H9 (cell line): Measurements from ENCODE around the gene TMEM156. TPM values are rescaled to one million over a fixed set of nuclear protein-coding genes. Genes with fewer than 3 reads are reported as not detected.

ENCODE experiments used
- DNase-seq: peaks from one replicate; pipeline ENCODE4 v3.0.0-alpha.2; 2017
- H2AFZ ChIP-seq: one replicate; pipeline ENCODE4 v1.6.1; 2013; ENCODE audit warnings: mild to moderate bottlenecking, low read length, control low read depth, moderate library complexity
- H2AK5ac ChIP-seq: 2 replicates; pipeline ENCODE4 v1.6.1; 2013; ENCODE audit warnings: low read length, control low read depth, mixed read lengths; ENCODE audit not compliant: insufficient read length
- H2BK120ac ChIP-seq: one replicate; pipeline ENCODE4 v1.6.1; 2013; ENCODE audit warnings: low read depth, mild to moderate bottlenecking, low read length, control low read depth, inconsistent platforms; ENCODE audit not compliant: poor library complexity, severe bottlenecking
- H2BK12ac ChIP-seq: 2 replicates; pipeline ENCODE4 v1.6.1; 2013; ENCODE audit warnings: low read length, control low read depth, mixed read lengths, low read depth; ENCODE audit not compliant: insufficient read length
- H2BK15ac ChIP-seq: 2 replicates; pipeline ENCODE4 v1.6.1; 2013; ENCODE audit warnings: low read depth, low read length, control low read depth
- H2BK20ac ChIP-seq: one replicate; pipeline ENCODE4 v1.6.1; 2013; ENCODE audit warnings: low read depth, mild to moderate bottlenecking, low read length, control low read depth, inconsistent platforms; ENCODE audit not compliant: poor library complexity, severe bottlenecking
- H2BK5ac ChIP-seq: 2 replicates; pipeline ENCODE4 v1.6.1; 2013; ENCODE audit warnings: low read length, control low read depth, mixed read lengths; ENCODE audit not compliant: insufficient read length
- H3K14ac ChIP-seq: 2 replicates; pipeline ENCODE4 v1.6.1; 2013; ENCODE audit warnings: low read length, control low read depth; ENCODE audit not compliant: insufficient read depth
- H3K18ac ChIP-seq: 2 replicates; pipeline ENCODE4 v1.6.1; 2013; ENCODE audit warnings: low read depth, mild to moderate bottlenecking, mixed read lengths, low read length, control low read depth; ENCODE audit not compliant: insufficient read length
- H3K23ac ChIP-seq: 2 replicates; pipeline ENCODE4 v1.6.1; 2013; ENCODE audit warnings: low read length, control low read depth, mixed read lengths, low read depth; ENCODE audit not compliant: insufficient read length
- H3K23me2 ChIP-seq: 2 replicates; pipeline ENCODE4 v1.6.1; 2013; ENCODE audit warnings: low read depth, mild to moderate bottlenecking, mixed read lengths, low read length, control low read depth; ENCODE audit not compliant: insufficient read length, poor library complexity, severe bottlenecking
- H3K27ac ChIP-seq: 2 replicates; pipeline ENCODE4 v1.5.1; 2013; ENCODE audit warnings: low read length, control low read depth, mixed read lengths, low read depth; ENCODE audit not compliant: insufficient read length
- H3K27me3 ChIP-seq: 2 replicates; pipeline ENCODE4 v1.6.1; 2013; ENCODE audit warnings: low read length, control low read depth, inconsistent platforms; ENCODE audit not compliant: insufficient read depth
- H3K4ac ChIP-seq: 2 replicates; pipeline ENCODE4 v1.6.1; 2013; ENCODE audit warnings: low read depth, mild to moderate bottlenecking, control low read depth, inconsistent platforms, low read length, moderate library complexity
- H3K4me1 ChIP-seq: 2 replicates; pipeline ENCODE4 v1.6.1; 2013; ENCODE audit warnings: low read length, control low read depth, inconsistent platforms; ENCODE audit not compliant: insufficient read depth
- H3K4me2 ChIP-seq: 2 replicates; pipeline ENCODE4 v1.6.1; 2013; ENCODE audit warnings: low read length, control low read depth, mixed read lengths; ENCODE audit not compliant: insufficient read length, insufficient read depth
- H3K56ac ChIP-seq: 2 replicates; pipeline ENCODE4 v1.6.1; 2013; ENCODE audit warnings: low read depth, mild to moderate bottlenecking, mixed read lengths, low read length, control low read depth; ENCODE audit not compliant: insufficient read length
- H3K79me1 ChIP-seq: 2 replicates; pipeline ENCODE4 v1.6.1; 2013; ENCODE audit warnings: low read depth, mild to moderate bottlenecking, moderate library complexity, low read length, control low read depth, inconsistent platforms; ENCODE audit not compliant: insufficient read depth, poor library complexity, severe bottlenecking
- H3K79me2 ChIP-seq: 2 replicates; pipeline ENCODE4 v1.6.1; 2013; ENCODE audit warnings: low read length, control low read depth, inconsistent platforms; ENCODE audit not compliant: insufficient read depth
- H3K9ac ChIP-seq: 2 replicates; pipeline ENCODE4 v1.6.1; 2013; ENCODE audit warnings: low read length, control low read depth, mixed read lengths; ENCODE audit not compliant: insufficient read length; ENCODE audit errors: extremely low read depth
- H3K9me3 ChIP-seq: one replicate; pipeline ENCODE4 v1.6.1; 2013; ENCODE audit warnings: low read depth, low read length, inconsistent platforms; ENCODE audit not compliant: control insufficient read depth
- H3T11ph ChIP-seq: one replicate; pipeline ENCODE4 v1.6.1; 2013; ENCODE audit warnings: mild to moderate bottlenecking, low read length, control low read depth, inconsistent platforms
- H4K20me1 ChIP-seq: one replicate; pipeline ENCODE4 v1.6.1; 2013; ENCODE audit not compliant: control insufficient read depth, insufficient read length, insufficient read depth
- H4K5ac ChIP-seq: 2 replicates; pipeline ENCODE4 v1.6.1; 2013; ENCODE audit warnings: low read depth, mild to moderate bottlenecking, mixed read lengths, low read length, control low read depth; ENCODE audit not compliant: insufficient read length
- H4K8ac ChIP-seq: replicated peaks from 2 replicates; pipeline ENCODE4 v1.6.1; 2013; ENCODE audit warnings: low read length, control low read depth, mixed read lengths, low read depth; ENCODE audit not compliant: insufficient read length
- H4K91ac ChIP-seq: 2 replicates; pipeline ENCODE4 v1.6.1; 2013; ENCODE audit warnings: low read depth, mild to moderate bottlenecking, moderate library complexity, mixed read lengths, low read length, control low read depth; ENCODE audit not compliant: insufficient read length
- H3K27ac Mint-ChIP-seq, 3 experiments: 2 replicates in 2 of 3; 3 replicates in 1 of 3; pipeline ENCODE4 v1.8.0; 2020 to 2021; ENCODE audit warnings: mixed read lengths in 3 of 3, mild to moderate bottlenecking in 1 of 3, moderate library complexity in 1 of 3
- H3K27me3 Mint-ChIP-seq: 2 replicates; pipeline ENCODE4 v1.8.0; 2021; ENCODE audit warnings: low read depth, mild to moderate bottlenecking, moderate library complexity, mixed read lengths
- H3K36me3 Mint-ChIP-seq, 3 experiments: 2 replicates in 2 of 3; 3 replicates in 1 of 3; pipeline ENCODE4 v1.8.0; 2020 to 2021; ENCODE audit warnings: low read depth in 3 of 3, mixed read lengths in 3 of 3; ENCODE audit not compliant: insufficient read depth in 1 of 3
- H3K4me1 Mint-ChIP-seq, 2 experiments: 2 replicates each; pipeline ENCODE4 v1.8.0; 2020; ENCODE audit warnings: mixed read lengths in 2 of 2
- H3K4me3 Mint-ChIP-seq, 2 experiments: 2 replicates in 1 of 2; 3 replicates in 1 of 2; pipeline ENCODE4 v1.8.0; 2020 to 2021; ENCODE audit warnings: mild to moderate bottlenecking in 2 of 2, mixed read lengths in 2 of 2, moderate library complexity in 1 of 2
- H3K9me3 Mint-ChIP-seq, 2 experiments: 2 replicates in 1 of 2; 3 replicates in 1 of 2; pipeline ENCODE4 v1.8.0; 2020; ENCODE audit warnings: mild to moderate bottlenecking in 2 of 2, mixed read lengths in 2 of 2, moderate library complexity in 1 of 2
- WGBS: extraction: QIAGEN DNeasy Blood & Tissue Kit; methylation state at CpG from one replicate; pipeline ENCODE4 v1.1.7; 2013; ENCODE audit warnings: missing lambda C conversion rate, low lambda C conversion rate, mixed read lengths; ENCODE audit not compliant: insufficient read length; ENCODE audit errors: extremely low coverage; 5-methylcytosine and 5-hydroxymethylcytosine counted together
- total RNA-seq: library from RNA; stranded (reverse); gene quantifications from 2 replicates; pipeline ENCODE4 v1.2.1, GENCODE V29; 2021
- TF ChIP-seq, protein P1 (sequence below): fragments of 200-600 bp; sonication (generic); conservative IDR thresholded peaks from 3 replicates; pipeline ENCODE4 v1.8.0; 2021; ENCODE audit warnings: antibody characterized with exemption, mild to moderate bottlenecking

The TMEM156 gene
- total RNA-seq, 1 experiment from 2014 or later = not detected

DNA sequence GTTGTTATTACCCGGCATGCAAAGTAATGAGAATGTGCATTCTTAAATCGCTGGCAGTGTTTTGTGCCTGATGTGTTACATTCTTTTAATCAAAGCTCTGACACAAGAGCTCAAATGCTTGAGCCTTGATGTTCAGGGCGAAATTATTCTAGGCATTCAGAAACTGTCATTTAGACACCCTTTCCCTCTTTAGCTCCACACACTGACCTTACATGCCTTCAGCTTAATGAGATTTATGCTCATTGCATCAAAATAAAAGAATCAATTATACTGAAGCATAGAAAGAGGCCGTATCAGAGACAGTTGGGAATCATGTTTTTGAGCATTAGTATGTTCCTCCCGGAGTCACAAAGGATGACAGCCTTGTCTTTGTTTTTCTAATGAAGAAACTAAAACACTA is 107.9 kb downstream of the TMEM156 start:
- no peaks in the 10 kb centered on the region for H3K9me3 ChIP-seq
- H3K56ac ChIP-seq = no peak overlapping the region
- no peak overlapping the region for H3K9ac ChIP-seq
- H3K79me1 ChIP-seq = no peaks in the 10 kb centered on the region
- no peaks in the 10 kb centered on the region for H3K23me2 ChIP-seq
- no peaks in the 10 kb centered on the region for H4K20me1 ChIP-seq
- H3K18ac ChIP-seq = no peak overlapping the region
- no peak for DNase-seq
- no peak overlapping the region for H2AFZ ChIP-seq
- no peak overlapping the region for H3K14ac ChIP-seq
- no peak overlapping the region for H4K91ac ChIP-seq
- no peak overlapping the region for H3T11ph ChIP-seq
- H2BK15ac ChIP-seq = no peak overlapping the region
- no CpG with 5 or more reads among the region's 5 CpGs for WGBS
- H3K4me1 Mint-ChIP-seq = peaks cover 0 to 7% of the 10 kb centered on the region in 2 experiments; a peak in 1 of 4 replicates
- no peaks in the 10 kb centered on the region for H3K4me1 ChIP-seq
- no peak overlapping the region for H4K5ac ChIP-seq
- H2BK5ac ChIP-seq = no peak overlapping the region
- no peak overlapping the region for H4K8ac ChIP-seq
- no peaks in the 10 kb centered on the region; the same call in 1 of the 2 replicates for H3K27me3 Mint-ChIP-seq
- no peak overlapping the region for H3K27ac ChIP-seq
- H3K79me2 ChIP-seq = no peaks in the 10 kb centered on the region
- H3K4me3 Mint-ChIP-seq = no peak overlapping the region
- H3K9me3 Mint-ChIP-seq = no peaks in the 10 kb centered on the region
- no peak overlapping the region for H2BK12ac ChIP-seq
- H2AK5ac ChIP-seq = no peak overlapping the region
- H3K4ac ChIP-seq = no peak overlapping the region
- H3K36me3 Mint-ChIP-seq = peaks cover 0 to 3% (median 0%) of the 10 kb centered on the region in 3 experiments; a peak in 1 of 7 replicates
- H2BK120ac ChIP-seq = no peak overlapping the region
- H3K4me2 ChIP-seq = no peak overlapping the region
- TF ChIP-seq, protein P1, sequence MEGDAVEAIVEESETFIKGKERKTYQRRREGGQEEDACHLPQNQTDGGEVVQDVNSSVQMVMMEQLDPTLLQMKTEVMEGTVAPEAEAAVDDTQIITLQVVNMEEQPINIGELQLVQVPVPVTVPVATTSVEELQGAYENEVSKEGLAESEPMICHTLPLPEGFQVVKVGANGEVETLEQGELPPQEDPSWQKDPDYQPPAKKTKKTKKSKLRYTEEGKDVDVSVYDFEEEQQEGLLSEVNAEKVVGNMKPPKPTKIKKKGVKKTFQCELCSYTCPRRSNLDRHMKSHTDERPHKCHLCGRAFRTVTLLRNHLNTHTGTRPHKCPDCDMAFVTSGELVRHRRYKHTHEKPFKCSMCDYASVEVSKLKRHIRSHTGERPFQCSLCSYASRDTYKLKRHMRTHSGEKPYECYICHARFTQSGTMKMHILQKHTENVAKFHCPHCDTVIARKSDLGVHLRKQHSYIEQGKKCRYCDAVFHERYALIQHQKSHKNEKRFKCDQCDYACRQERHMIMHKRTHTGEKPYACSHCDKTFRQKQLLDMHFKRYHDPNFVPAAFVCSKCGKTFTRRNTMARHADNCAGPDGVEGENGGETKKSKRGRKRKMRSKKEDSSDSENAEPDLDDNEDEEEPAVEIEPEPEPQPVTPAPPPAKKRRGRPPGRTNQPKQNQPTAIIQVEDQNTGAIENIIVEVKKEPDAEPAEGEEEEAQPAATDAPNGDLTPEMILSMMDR = no peak
- no peak overlapping the region for H3K23ac ChIP-seq
- no peak overlapping the region for H2BK20ac ChIP-seq
- no peak overlapping the region for H3K27ac Mint-ChIP-seq
- H3K27me3 ChIP-seq = no peaks in the 10 kb centered on the region
